ENCODE data around the gene WDR7.

DNA sequence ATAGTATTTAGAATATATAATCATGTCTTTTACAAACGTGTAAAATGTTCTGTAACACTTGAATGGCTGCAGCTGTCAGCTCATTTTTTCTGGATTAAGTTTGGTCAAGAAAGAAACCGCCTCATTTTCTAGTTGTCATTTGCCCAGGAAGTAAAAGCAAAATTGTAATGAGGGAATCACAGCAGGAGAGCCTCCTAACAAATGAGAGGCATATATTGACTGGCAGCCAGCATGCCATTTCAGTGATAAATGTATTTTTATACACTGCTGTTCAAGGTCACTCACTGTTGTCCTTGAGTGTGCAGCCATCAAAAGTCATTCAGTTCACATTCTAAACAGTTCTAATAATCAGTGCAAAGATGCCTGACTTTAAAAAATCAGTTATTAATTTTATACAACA lies 351.5 kb downstream of the WDR7 start:
- no peak for TF ChIP-seq ELF4 (IDR thresholded peaks at IDR 0.05)
- no peak for TF ChIP-seq FOXA1 (IDR thresholded peaks at IDR 0.05)
- no peak for TF ChIP-seq ZNF384 (IDR thresholded peaks at IDR 0.05)
- TF ChIP-seq, protein P1, sequence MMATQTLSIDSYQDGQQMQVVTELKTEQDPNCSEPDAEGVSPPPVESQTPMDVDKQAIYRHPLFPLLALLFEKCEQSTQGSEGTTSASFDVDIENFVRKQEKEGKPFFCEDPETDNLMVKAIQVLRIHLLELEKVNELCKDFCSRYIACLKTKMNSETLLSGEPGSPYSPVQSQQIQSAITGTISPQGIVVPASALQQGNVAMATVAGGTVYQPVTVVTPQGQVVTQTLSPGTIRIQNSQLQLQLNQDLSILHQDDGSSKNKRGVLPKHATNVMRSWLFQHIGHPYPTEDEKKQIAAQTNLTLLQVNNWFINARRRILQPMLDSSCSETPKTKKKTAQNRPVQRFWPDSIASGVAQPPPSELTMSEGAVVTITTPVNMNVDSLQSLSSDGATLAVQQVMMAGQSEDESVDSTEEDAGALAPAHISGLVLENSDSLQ (IDR thresholded peaks at IDR 0.05), result peak; percentile 84
- TF ChIP-seq FOXM1 (IDR thresholded peaks at IDR 0.05; ENCODE audit: borderline replicate concordance), result no peak
- TF ChIP-seq TARDBP (IDR thresholded peaks at IDR 0.05), result no peak
- no peak for TF ChIP-seq ARNT (IDR thresholded peaks at IDR 0.05)
- TF ChIP-seq CTBP1 (IDR thresholded peaks at IDR 0.05; ENCODE audit: borderline replicate concordance), result no peak
